Measurements from ENCODE around the gene MAP4.

DNA sequence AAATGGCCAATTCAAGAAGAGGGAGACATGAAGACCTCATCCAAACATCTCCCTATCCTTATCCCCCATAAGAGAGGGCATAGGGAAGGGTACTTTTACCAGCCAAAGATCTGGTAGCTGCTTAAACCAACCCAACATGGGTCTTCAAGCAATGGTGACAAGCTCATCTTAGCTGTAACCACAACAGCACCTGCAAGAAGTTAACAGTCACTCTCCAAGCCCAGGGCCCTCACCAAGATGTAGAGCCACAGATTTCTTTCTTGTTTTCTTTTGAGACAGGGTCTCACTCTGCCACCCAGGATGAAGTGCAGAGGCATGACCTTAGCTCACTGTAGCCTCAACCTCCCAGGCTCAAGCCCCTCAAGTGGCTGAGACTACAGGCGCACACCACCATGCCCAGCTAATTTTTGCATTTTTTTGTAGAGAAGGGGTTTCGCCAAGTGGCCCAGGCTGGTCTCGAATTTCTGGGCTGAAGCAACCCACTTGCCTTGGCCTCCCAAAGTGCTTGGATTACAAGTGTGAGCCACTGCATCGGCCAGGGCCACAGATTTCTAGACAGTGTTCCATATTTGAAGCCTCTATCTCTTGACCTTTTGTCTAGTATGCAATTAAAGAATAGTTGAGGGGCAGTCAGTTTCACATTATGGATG is 156.1 kb downstream of the MAP4 start:
- TF ChIP-seq, protein P1, sequence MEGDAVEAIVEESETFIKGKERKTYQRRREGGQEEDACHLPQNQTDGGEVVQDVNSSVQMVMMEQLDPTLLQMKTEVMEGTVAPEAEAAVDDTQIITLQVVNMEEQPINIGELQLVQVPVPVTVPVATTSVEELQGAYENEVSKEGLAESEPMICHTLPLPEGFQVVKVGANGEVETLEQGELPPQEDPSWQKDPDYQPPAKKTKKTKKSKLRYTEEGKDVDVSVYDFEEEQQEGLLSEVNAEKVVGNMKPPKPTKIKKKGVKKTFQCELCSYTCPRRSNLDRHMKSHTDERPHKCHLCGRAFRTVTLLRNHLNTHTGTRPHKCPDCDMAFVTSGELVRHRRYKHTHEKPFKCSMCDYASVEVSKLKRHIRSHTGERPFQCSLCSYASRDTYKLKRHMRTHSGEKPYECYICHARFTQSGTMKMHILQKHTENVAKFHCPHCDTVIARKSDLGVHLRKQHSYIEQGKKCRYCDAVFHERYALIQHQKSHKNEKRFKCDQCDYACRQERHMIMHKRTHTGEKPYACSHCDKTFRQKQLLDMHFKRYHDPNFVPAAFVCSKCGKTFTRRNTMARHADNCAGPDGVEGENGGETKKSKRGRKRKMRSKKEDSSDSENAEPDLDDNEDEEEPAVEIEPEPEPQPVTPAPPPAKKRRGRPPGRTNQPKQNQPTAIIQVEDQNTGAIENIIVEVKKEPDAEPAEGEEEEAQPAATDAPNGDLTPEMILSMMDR (IDR thresholded peaks at IDR 0.05), result no peak
- TF ChIP-seq POLR2A (IDR thresholded peaks at IDR 0.05) (no peak), POLR2AphosphoS5 (IDR thresholded peaks at IDR 0.05; ENCODE audit: insufficient read depth in 1 of 2, low read depth in 1 of 2) (no peak)
